Myocyte (in vitro differentiated cells): ENCODE results near the gene ANKRD66. TPM values are rescaled to one million over a fixed set of nuclear protein-coding genes. Genes with fewer than 3 reads are reported as not detected.
"Not testable (repeated sequence)": the region's sequence is repeated elsewhere in the genome, so short reads cannot be mapped to it uniquely, and the experiment has no call there.

Source experiments
- DNase-seq: peaks from one replicate; pipeline ENCODE4 v3.0.0-alpha.2; 2012; ENCODE audit warnings: low read depth
- total RNA-seq: library from RNA; depleted of rRNA; stranded (reverse); fragments of >200 nt; gene quantifications from 2 replicates; pipeline ENCODE4 v1.2.3, GENCODE V29; 2014

The ANKRD66 gene
- total RNA-seq, 1 donor from 2014 or later: not detected

- DNase-seq: no peak
Measured at GRCh38 chr6:46751658-46752057, 4.9 kb downstream of the ANKRD66 start.

- DNase-seq: no peak
Measured at GRCh38 chr6:46755865-46756264, 9.1 kb downstream of the ANKRD66 start.

- DNase-seq: peak; percentile 65
Measured at GRCh38 chr6:46756469-46757213, 9.9 kb downstream of the ANKRD66 start.

- DNase-seq: peak; percentile 63
Measured at GRCh38 chr6:46757214-46757596, 10.5 kb downstream of the ANKRD66 start.

GRCh38 chr6:46758960-46759753 is 12.4 kb downstream of the ANKRD66 start:
- no peak for DNase-seq

GRCh38 chr6:46760925-46761324 is 14.2 kb downstream of the ANKRD66 start:
- no peak for DNase-seq

GRCh38 chr6:46763466-46763865 is 16.7 kb downstream of the ANKRD66 start:
- no peak for DNase-seq

GRCh38 chr6:46764280-46764679 is 17.5 kb downstream of the ANKRD66 start:
- not testable (repeated sequence) for DNase-seq

GRCh38 chr6:46764961-46765360 is 18.2 kb downstream of the ANKRD66 start:
- DNase-seq: no peak

- DNase-seq: no peak
Measured at GRCh38 chr6:46772016-46772415, 25.3 kb downstream of the ANKRD66 start.

- DNase-seq: no peak
Measured at GRCh38 chr6:46772762-46773161, 26.0 kb downstream of the ANKRD66 start.

- DNase-seq: no peak
Measured at GRCh38 chr6:46773201-46773855, 26.6 kb downstream of the ANKRD66 start.

- not testable (repeated sequence) for DNase-seq
Measured at GRCh38 chr6:46774736-46775135, 28.0 kb downstream of the ANKRD66 start.

GRCh38 chr6:46776070-46776712 is 29.5 kb downstream of the ANKRD66 start:
- no peak for DNase-seq

GRCh38 chr6:46777476-46778346 is 31.0 kb downstream of the ANKRD66 start:
- DNase-seq: no peak

GRCh38 chr6:46781478-46782378 is 35.0 kb downstream of the ANKRD66 start:
- DNase-seq: peak; percentile 63

GRCh38 chr6:46784535-46784934 is 37.8 kb downstream of the ANKRD66 start:
- DNase-seq: no peak

GRCh38 chr6:46787871-46788540 is 41.3 kb downstream of the ANKRD66 start:
- DNase-seq: no peak

GRCh38 chr6:46788791-46789190 is 42.1 kb downstream of the ANKRD66 start:
- DNase-seq: no peak
